ENCODE measurements around the gene DOCK10.

DOCK10 gene

DNA sequence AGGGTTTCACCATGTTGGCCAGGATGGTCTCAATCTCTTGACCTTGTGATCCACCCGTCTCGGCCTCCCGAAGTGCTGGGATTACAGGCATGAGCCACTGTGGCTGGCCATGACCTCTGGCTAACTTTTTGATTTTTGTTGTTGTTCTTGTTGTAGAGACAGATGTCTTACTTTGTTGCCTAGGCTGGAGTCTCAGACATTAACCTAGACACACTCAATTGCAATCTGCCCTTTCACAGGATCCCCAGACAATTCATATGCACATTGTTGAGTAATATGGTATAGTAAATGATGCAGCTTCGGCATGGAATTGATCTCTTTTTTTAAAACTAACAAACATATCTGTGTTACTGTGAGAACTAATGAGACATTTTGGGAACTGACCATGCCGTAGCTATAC, 195.6 kb downstream of the DOCK10 start:
- no peaks in the 10 kb centered on the region for H3K27me3 Mint-ChIP-seq (ENCODE audit: low read depth)
- no peak overlapping the region for H3K27ac Mint-ChIP-seq
- no peaks in the 10 kb centered on the region for H3K9me3 Mint-ChIP-seq
- peaks cover 81% of the 10 kb centered on the region for H3K36me3 Mint-ChIP-seq (ENCODE audit: low read depth)
- H3K4me3 Mint-ChIP-seq: no peak overlapping the region
- H3K4me1 Mint-ChIP-seq (ENCODE audit: low read depth): peaks cover 7% of the 10 kb centered on the region

DNA sequence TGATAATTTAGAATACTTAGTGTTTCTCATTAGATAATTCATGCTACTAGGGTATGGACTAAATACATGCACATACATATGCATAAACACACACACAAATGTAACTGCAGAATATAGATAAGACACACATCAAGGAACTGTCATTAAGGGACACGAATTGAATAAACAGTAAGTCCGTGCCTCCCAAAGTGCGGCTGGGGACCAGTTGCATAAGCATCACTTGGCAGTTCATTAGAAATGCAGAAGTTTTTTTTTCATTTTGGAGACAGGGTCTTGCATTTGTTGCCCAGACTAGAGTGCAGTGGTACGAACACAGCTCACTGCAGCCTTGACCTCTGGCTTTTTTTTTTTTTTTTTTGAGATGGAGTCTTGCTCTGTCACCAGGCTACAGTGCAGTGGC, 196.1 kb downstream of the DOCK10 start:
- H3K27me3 Mint-ChIP-seq (ENCODE audit: low read depth): no peaks in the 10 kb centered on the region
- no peaks in the 10 kb centered on the region for H3K9me3 Mint-ChIP-seq
- H3K4me3 Mint-ChIP-seq: no peak overlapping the region
- H3K27ac Mint-ChIP-seq: no peak overlapping the region
- H3K4me1 Mint-ChIP-seq (ENCODE audit: low read depth): peaks cover 7% of the 10 kb centered on the region
- H3K36me3 Mint-ChIP-seq (ENCODE audit: low read depth): peaks cover 79% of the 10 kb centered on the region

DNA sequence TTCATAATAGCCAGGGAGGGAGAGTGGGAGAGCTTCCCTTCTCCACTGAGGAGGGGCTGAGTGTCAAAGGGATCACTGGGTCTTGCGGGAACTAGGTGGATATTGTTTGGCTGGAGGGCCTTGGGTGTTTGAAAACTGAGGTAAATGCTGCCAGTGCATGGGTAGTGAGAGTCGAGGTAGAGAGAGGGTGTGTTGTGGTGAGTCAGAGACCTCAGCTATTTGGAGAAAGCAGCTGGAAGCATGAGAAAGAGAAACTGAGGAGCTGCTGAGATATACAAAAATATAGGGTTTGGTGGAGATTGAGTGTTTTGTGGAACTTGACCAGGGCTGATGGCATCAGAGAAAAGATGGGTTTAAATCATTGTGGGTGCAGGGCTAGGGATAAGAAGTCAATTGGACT, 199.1 kb downstream of the DOCK10 start:
- Mint-ChIP-seq H3K4me1 (ENCODE audit: low read depth) (peaks cover 5% of the 10 kb centered on the region), H3K27ac (peak overlapping the region; percentile 21), H3K9me3 (peaks cover 3% of the 10 kb centered on the region), H3K36me3 (ENCODE audit: low read depth) (peaks cover 79% of the 10 kb centered on the region), H3K27me3 (ENCODE audit: low read depth) (no peaks in the 10 kb centered on the region), H3K4me3 (no peak overlapping the region)

DNA sequence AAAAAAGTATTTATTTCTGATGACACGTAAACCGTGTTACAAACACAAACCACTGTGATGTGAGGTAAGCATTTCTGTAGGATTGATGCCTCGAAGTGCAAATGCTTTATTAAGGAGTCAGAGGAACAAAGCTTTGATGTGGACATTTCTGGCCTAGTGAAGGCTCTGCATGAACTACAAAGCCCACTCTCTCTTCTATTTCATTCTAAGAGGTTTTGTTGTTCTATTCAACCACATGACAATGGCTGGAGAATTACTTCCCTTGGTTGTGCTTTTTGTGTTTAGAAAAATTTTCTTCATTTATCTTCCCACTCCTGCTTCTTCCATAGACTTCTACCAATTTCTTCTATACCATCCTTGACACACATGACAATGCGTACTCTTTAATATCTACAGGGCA, 200.4 kb downstream of the DOCK10 start:
- peaks cover 7% of the 10 kb centered on the region for H3K4me1 Mint-ChIP-seq (ENCODE audit: low read depth)
- peaks cover 75% of the 10 kb centered on the region for H3K36me3 Mint-ChIP-seq (ENCODE audit: low read depth)
- H3K27ac Mint-ChIP-seq: no peak overlapping the region
- peaks cover 3% of the 10 kb centered on the region for H3K9me3 Mint-ChIP-seq
- no peaks in the 10 kb centered on the region for H3K27me3 Mint-ChIP-seq (ENCODE audit: low read depth)
- H3K4me3 Mint-ChIP-seq: no peak overlapping the region

DNA sequence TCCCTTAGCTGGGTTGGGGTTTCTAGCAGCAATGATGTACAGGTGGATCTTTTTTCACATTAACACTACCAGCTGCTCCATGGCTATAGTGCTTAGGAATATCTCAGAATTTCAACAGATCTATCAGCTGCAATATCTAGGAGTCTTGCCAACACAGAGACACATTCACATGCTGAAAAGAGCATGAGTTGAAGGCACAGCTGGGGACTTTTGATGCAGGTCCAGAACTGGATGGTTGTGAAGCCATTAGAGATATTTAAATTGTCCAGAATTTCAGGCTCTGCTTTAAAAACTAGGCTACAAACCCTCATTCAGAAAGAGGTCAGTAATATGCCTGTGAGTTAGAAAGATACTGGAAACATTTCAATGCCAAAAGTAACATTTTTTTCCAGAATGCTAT, 203.9 kb downstream of the DOCK10 start:
- H3K4me3 Mint-ChIP-seq: no peak overlapping the region
- peaks cover 73% of the 10 kb centered on the region for H3K36me3 Mint-ChIP-seq (ENCODE audit: low read depth)
- no peak overlapping the region for H3K27ac Mint-ChIP-seq
- no peaks in the 10 kb centered on the region for H3K27me3 Mint-ChIP-seq (ENCODE audit: low read depth)
- H3K4me1 Mint-ChIP-seq (ENCODE audit: low read depth): peaks cover 3% of the 10 kb centered on the region
- peaks cover 3% of the 10 kb centered on the region for H3K9me3 Mint-ChIP-seq

DNA sequence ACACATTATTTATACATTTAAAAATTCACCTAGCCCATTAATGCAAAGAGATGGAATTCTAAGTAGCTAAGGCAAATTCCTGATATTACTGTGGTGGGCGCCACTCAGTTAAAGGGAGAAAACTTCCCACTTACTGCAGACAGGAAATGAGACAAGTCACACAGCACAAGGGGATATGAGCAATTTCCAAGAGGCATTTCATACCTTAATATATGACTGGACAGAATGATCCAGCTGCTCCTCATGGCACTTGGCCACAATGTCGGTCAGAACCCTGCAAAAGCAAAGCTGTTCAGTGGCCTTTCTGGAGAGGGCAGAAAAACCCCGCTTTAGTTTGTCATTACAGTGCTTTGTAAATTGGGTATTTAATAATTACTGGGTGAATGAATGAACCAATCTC, 204.7 kb downstream of the DOCK10 start:
- no peak overlapping the region for H3K4me3 Mint-ChIP-seq
- no peak overlapping the region for H3K27ac Mint-ChIP-seq
- H3K9me3 Mint-ChIP-seq: peaks cover 3% of the 10 kb centered on the region
- peaks cover 70% of the 10 kb centered on the region for H3K36me3 Mint-ChIP-seq (ENCODE audit: low read depth)
- H3K27me3 Mint-ChIP-seq (ENCODE audit: low read depth): no peaks in the 10 kb centered on the region
- peaks cover 3% of the 10 kb centered on the region for H3K4me1 Mint-ChIP-seq (ENCODE audit: low read depth)

DNA sequence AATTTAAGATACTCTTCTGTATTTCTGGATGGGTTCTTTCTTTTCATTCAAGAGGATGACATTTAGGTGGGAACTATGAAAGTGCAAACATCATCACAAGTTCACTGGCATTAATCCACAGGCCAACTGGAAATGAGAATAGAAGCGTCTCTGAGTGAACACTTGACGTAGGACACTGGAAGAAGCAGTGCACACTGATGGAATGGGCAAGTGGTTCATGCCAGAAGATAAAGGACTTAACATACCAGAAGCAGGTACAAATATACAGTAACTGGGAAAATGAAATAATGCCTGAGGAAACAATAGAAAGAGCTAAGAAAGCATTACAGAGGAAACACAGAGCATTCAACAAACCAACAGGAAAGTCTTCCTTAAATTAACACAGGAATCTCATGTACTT, 205.2 kb downstream of the DOCK10 start:
- H3K4me1 Mint-ChIP-seq (ENCODE audit: low read depth): peaks cover 3% of the 10 kb centered on the region
- H3K9me3 Mint-ChIP-seq: peaks cover 3% of the 10 kb centered on the region
- no peaks in the 10 kb centered on the region for H3K27me3 Mint-ChIP-seq (ENCODE audit: low read depth)
- H3K27ac Mint-ChIP-seq: no peak overlapping the region
- H3K36me3 Mint-ChIP-seq (ENCODE audit: low read depth): peaks cover 69% of the 10 kb centered on the region
- H3K4me3 Mint-ChIP-seq: no peak overlapping the region

DNA sequence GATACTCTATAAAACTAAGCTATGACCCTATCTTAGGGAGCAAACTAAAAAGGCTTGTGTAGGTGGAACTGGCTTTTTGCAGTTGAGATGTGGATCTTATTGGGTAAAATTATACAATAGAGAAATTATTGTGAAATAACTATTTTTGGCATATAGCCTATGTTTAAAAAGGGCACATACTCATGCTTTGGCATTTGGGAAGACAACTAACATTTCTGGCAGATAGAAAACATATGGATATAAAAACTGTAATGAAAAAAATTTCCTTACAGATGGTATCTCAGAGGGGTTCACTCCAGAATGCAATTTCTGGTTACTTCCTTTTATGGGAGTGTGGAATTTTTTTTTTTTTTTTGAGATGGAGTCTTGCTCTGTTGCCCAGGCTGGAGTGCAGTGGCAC, 206.0 kb downstream of the DOCK10 start:
- peaks cover 69% of the 10 kb centered on the region for H3K36me3 Mint-ChIP-seq (ENCODE audit: low read depth)
- peaks cover 3% of the 10 kb centered on the region for H3K9me3 Mint-ChIP-seq
- H3K4me1 Mint-ChIP-seq (ENCODE audit: low read depth): peaks cover 3% of the 10 kb centered on the region
- H3K27me3 Mint-ChIP-seq (ENCODE audit: low read depth): no peaks in the 10 kb centered on the region
- no peak overlapping the region for H3K4me3 Mint-ChIP-seq
- no peak overlapping the region for H3K27ac Mint-ChIP-seq

DNA sequence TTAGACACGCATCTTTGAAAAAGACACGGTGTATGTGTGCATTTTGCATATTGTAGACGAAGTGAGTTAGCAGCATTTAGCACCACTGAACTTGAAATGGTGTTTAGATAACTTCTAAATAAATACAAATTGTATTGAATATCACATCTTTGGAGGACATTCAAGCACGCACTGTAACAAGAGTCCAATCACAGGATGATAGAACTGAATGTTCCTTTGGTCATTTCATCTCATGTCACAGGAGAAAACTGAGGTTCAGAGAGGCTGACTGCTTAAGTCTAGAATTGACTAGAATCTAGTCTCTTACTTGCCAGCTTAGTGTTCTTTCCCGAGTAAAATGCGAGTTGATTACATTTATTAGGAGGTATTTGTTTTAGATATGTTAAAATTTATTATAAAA, 206.9 kb downstream of the DOCK10 start:
- Mint-ChIP-seq H3K9me3 (no peaks in the 10 kb centered on the region), H3K27ac (no peak overlapping the region), H3K4me1 (ENCODE audit: low read depth) (peaks cover 3% of the 10 kb centered on the region), H3K4me3 (no peak overlapping the region), H3K36me3 (ENCODE audit: low read depth) (peaks cover 63% of the 10 kb centered on the region), H3K27me3 (ENCODE audit: low read depth) (no peaks in the 10 kb centered on the region)

DNA sequence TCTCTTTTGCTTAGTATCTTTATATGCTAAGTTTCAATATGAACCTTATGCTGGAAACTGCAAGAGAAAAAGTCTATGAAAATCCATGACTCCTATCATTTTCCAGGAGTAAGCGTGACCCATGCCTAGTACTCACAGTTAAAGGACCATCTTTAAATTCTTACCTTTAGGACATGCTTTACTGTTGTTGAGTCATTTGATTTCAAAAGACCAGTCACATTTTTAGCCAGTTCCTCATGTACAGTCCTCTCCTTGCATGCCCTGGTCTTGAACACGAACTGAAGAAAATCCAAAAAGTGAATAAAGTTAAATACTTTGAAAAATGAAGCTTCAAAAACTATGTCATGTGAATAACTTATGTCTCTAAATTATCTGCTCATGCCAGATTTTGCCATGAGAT, 208.3 kb downstream of the DOCK10 start:
- Mint-ChIP-seq H3K4me1 (ENCODE audit: low read depth) (peaks cover 2% of the 10 kb centered on the region), H3K4me3 (no peak overlapping the region), H3K27me3 (ENCODE audit: low read depth) (no peaks in the 10 kb centered on the region), H3K27ac (no peak overlapping the region), H3K9me3 (no peaks in the 10 kb centered on the region), H3K36me3 (ENCODE audit: low read depth) (peaks cover 62% of the 10 kb centered on the region)

DNA sequence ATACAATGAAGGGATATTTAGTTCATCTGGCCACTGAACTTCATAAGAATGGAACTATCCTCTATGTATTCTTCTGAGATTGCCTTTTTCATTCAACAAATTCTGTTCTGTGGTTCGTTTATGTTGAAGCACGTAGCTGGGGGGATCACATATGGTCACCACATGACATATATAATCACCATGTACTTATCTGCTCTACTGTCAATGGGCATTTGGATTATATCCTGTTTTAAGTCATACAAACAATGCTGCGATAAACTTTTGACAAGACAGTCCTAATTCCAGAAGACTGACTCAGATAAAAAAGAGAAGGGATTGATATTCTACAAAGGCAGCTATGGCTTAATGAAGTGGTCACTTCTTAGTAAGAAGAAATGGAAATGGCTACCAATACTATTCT, 210.1 kb downstream of the DOCK10 start:
- Mint-ChIP-seq H3K4me3 (no peak overlapping the region), H3K36me3 (ENCODE audit: low read depth) (peaks cover 70% of the 10 kb centered on the region), H3K9me3 (no peaks in the 10 kb centered on the region), H3K27ac (no peak overlapping the region), H3K4me1 (ENCODE audit: low read depth) (no peaks in the 10 kb centered on the region), H3K27me3 (ENCODE audit: low read depth) (no peaks in the 10 kb centered on the region)

DNA sequence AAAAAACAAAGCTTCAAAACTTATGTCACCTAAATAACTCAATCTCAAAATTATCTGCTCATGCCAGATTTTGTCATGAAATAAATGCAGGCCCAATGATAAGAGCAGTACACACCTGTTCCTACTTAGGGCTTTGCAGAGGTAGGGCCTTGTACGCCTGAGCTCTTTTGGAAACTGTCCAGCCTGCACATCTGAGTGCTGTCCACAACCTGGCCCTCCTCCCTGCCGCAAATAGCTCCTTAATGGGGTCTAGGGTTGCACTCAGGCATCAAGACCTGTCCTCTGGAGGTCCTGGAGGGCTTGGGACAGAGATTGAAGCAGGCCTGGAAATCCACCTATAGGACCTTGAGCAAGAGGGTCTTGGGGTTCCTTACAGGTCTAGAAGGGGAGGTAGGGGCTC, 210.7 kb downstream of the DOCK10 start:
- Mint-ChIP-seq H3K36me3 (ENCODE audit: low read depth) (peaks cover 71% of the 10 kb centered on the region), H3K27me3 (ENCODE audit: low read depth) (no peaks in the 10 kb centered on the region), H3K4me3 (no peak overlapping the region), H3K4me1 (ENCODE audit: low read depth) (no peaks in the 10 kb centered on the region), H3K27ac (no peak overlapping the region), H3K9me3 (no peaks in the 10 kb centered on the region)

DNA sequence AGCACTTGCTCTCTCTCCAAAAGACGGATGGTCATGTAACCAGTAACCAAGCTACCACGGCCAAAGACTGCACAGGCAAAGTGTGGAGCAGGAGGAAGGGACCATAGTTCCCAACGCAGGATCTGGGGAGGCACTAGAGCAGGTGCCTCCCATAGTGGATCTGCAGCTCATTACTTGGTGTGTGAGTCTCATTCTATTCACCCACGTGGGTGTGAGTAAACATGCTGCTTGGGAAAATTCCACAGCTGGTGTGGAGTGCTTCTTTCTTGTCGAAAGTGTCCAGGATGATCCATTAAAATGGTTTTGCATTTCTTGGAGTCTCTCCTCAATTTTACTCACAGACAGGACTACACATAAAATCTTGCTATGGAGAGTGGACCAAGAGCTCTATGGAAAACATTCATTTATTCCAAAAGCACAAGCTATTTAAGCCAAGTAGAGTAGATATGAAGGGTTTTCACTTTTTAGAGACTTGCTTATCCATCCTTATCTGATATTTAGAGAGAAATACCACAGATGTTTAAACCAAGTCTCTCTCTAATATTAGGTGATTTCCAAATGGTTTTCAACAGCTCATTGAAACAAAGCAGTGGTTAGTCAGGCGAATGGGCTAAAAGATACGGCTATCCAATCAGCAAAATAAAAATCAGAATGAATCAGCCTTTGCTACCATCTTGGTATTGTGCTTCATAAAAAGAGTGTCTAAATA, 221.8 kb downstream of the DOCK10 start:
- peaks cover 66% of the 10 kb centered on the region for H3K36me3 Mint-ChIP-seq (ENCODE audit: low read depth)
- no peak overlapping the region for H3K4me3 Mint-ChIP-seq

DNA sequence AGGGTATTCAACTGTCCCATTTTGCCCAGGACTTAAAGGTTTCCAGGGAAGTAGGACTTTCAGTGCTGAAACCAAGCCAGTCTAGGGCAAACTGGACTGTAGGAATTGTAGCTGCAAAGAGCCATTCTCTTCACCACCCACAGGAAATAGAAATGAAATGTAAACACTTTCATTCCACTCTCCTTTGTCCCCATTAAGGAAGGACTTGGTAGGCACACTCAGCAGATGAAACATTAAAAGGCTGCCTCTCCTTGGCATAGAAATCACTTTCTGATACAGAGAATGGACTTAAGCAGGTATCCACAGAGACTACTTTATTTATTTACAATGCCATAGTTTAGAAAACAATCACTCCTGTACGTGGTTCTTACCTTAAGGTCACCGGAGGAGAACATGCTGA, 223.2 kb downstream of the DOCK10 start:
- peaks cover 3% of the 10 kb centered on the region for H3K4me1 Mint-ChIP-seq (ENCODE audit: low read depth)
- peaks cover 8% of the 10 kb centered on the region for H3K9me3 Mint-ChIP-seq
- no peaks in the 10 kb centered on the region for H3K27me3 Mint-ChIP-seq (ENCODE audit: low read depth)
- peaks cover 69% of the 10 kb centered on the region for H3K36me3 Mint-ChIP-seq (ENCODE audit: low read depth)
- H3K4me3 Mint-ChIP-seq: no peak overlapping the region
- no peak overlapping the region for H3K27ac Mint-ChIP-seq

More for the DNA sequence above, 221.8 kb downstream of the DOCK10 start:
- peaks cover 3% of the 10 kb centered on the region for H3K4me1 Mint-ChIP-seq (ENCODE audit: low read depth)
- peaks cover 4% of the 10 kb centered on the region for H3K9me3 Mint-ChIP-seq
- no peak overlapping the region for H3K27ac Mint-ChIP-seq
- H3K27me3 Mint-ChIP-seq (ENCODE audit: low read depth): no peaks in the 10 kb centered on the region

DNA sequence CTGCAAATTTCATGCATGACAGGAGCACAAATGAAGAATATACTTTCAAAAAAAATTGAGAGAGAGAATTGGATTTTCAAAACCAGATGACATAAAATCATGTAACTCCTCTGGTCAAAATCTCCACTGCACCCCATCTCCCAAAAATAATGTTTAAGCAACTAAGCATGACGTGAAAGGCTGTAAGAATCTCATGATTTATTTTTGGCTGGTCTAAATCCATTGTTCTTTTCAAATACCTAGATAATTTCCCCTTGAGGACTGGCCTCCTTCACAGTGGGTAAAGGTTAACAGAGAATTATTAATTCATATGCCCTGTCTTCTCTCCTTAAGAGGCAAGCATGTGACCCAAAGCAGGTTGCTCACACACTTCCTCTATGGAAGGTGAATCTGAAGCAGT, 224.6 kb downstream of the DOCK10 start:
- Mint-ChIP-seq H3K27ac (no peak overlapping the region), H3K27me3 (ENCODE audit: low read depth) (no peaks in the 10 kb centered on the region), H3K4me3 (no peak overlapping the region), H3K4me1 (ENCODE audit: low read depth) (peaks cover 3% of the 10 kb centered on the region), H3K9me3 (peaks cover 8% of the 10 kb centered on the region), H3K36me3 (ENCODE audit: low read depth) (peaks cover 74% of the 10 kb centered on the region)

DNA sequence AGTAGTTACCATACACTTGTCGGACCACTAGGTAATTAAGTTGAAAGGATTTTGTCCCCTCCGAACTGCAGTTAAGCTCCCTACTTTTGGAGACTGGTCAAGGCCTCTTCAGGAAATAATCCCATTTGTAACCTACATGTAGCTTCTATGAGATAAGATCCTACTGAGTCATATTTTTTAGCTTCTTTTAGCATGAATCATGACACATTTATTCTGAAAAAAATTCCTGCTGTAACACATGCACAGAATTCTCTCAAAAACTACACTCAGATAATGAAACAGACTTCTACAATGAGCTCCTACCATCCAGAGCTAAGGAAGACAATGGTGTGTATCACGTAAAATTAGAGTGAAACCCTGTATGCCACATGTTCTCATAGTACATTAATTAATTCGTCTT, 225.5 kb downstream of the DOCK10 start:
- Mint-ChIP-seq H3K27ac (no peak overlapping the region), H3K27me3 (ENCODE audit: low read depth) (no peaks in the 10 kb centered on the region), H3K4me1 (ENCODE audit: low read depth) (peaks cover 3% of the 10 kb centered on the region), H3K4me3 (no peak overlapping the region), H3K9me3 (peaks cover 12% of the 10 kb centered on the region), H3K36me3 (ENCODE audit: low read depth) (peaks cover 75% of the 10 kb centered on the region)

All from T-helper 1 cell treated with Interleukin-12 subunit alpha and Interleukin-12 subunit beta and Interleukin-4 antibody, amounts not matched to agents 30 μg/mL and 1 μg/mL, for 36 hours (primary cell).